ENCODE data around the gene CYFIP1. TPM values are rescaled to one million over a fixed set of nuclear protein-coding genes. Genes with fewer than 3 reads are reported as not detected.

Gene CYFIP1
- total and polyA plus RNA-seq, 2 of the 13 experiments (the other 11 are each of a cell fraction or from before 2014, with no cell fraction given) = 38.1 to 58.3 TPM

DNA sequence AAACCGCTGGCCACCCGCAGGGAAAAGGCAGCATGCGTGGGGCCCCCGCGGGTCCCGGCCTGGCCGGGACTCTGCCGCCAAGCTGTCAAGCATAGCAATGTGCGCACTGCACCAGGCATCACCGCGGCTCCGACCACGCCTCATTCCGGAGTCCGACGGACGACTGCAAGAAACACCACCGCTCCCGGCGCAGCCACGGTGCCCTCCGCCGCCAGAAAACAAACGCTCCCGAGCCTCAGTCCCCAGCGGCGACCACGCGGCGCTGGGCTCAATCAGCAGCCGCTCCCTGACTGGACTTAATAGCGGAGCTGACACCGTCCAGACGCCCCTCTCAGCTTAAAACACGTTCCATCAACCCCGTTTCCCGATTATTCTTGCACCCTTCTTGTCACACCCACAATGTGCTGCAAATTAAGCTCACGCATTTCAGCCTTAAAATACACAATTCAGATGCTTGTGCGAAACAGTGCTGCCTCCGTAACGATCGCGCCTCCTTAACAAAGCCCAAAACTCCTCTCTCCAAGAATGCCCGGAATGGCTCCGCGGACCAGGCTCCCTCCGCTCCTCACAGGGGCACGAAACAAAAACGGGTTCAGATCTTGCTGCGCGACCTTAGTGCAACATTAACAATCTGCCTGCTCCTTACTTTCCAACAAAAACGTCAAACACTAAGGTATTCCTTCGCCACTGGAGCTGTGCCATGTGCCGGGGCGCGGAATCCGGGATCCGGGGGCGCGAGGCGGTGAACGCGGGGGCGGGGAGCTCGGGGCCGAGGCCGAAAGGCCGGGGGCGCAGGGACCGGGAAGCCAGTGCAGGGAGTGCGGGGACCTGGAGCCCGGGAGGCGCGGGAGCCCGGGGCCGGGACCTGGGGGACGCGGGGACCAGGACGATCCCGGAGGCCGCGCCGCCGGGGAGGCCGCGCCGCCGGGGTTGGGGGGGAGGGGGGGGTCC is 655 bp downstream of the CYFIP1 start (continued):
- TF ChIP-seq, protein P1, sequence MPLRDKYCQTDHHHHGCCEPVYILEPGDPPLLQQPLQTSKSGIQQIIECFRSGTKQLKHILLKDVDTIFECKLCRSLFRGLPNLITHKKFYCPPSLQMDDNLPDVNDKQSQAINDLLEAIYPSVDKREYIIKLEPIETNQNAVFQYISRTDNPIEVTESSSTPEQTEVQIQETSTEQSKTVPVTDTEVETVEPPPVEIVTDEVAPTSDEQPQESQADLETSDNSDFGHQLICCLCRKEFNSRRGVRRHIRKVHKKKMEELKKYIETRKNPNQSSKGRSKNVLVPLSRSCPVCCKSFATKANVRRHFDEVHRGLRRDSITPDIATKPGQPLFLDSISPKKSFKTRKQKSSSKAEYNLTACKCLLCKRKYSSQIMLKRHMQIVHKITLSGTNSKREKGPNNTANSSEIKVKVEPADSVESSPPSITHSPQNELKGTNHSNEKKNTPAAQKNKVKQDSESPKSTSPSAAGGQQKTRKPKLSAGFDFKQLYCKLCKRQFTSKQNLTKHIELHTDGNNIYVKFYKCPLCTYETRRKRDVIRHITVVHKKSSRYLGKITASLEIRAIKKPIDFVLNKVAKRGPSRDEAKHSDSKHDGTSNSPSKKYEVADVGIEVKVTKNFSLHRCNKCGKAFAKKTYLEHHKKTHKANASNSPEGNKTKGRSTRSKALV (CRISPR knock-in tag; IDR thresholded peaks at IDR 0.05) = peak; percentile 81; the same call in 1 of the 2 replicates
- TF ChIP-seq, protein P2, sequence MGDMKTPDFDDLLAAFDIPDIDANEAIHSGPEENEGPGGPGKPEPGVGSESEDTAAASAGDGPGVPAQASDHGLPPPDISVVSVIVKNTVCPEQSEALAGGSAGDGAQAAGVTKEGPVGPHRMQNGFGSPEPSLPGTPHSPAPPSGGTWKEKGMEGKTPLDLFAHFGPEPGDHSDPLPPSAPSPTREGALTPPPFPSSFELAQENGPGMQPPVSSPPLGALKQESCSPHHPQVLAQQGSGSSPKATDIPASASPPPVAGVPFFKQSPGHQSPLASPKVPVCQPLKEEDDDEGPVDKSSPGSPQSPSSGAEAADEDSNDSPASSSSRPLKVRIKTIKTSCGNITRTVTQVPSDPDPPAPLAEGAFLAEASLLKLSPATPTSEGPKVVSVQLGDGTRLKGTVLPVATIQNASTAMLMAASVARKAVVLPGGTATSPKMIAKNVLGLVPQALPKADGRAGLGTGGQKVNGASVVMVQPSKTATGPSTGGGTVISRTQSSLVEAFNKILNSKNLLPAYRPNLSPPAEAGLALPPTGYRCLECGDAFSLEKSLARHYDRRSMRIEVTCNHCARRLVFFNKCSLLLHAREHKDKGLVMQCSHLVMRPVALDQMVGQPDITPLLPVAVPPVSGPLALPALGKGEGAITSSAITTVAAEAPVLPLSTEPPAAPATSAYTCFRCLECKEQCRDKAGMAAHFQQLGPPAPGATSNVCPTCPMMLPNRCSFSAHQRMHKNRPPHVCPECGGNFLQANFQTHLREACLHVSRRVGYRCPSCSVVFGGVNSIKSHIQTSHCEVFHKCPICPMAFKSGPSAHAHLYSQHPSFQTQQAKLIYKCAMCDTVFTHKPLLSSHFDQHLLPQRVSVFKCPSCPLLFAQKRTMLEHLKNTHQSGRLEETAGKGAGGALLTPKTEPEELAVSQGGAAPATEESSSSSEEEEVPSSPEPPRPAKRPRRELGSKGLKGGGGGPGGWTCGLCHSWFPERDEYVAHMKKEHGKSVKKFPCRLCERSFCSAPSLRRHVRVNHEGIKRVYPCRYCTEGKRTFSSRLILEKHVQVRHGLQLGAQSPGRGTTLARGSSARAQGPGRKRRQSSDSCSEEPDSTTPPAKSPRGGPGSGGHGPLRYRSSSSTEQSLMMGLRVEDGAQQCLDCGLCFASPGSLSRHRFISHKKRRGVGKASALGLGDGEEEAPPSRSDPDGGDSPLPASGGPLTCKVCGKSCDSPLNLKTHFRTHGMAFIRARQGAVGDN (CRISPR knock-in tag; IDR thresholded peaks at IDR 0.05) = peak; percentile 85
- 0 out of 2 replicates have a peak, but pooled peaks have one; percentile 41 for TF ChIP-seq SP5 (CRISPR knock-in tag; IDR thresholded peaks at IDR 0.05; ENCODE audit: borderline replicate concordance, low read depth)
- no peak for TF ChIP-seq SKI (IDR thresholded peaks at IDR 0.05; ENCODE audit: partially characterized antibody)
- TF ChIP-seq SIN3A (IDR thresholded peaks at IDR 0.05; ENCODE audit: borderline replicate concordance, low read depth, low read length) = peak; percentile 61; the same call in 1 of the 2 replicates
- TF ChIP-seq TEAD2 (CRISPR knock-in tag; IDR thresholded peaks at IDR 0.05) = no peak
- TF ChIP-seq HOXD1 (CRISPR knock-in tag; IDR thresholded peaks at IDR 0.05) = 0 out of 2 replicates have a peak, but pooled peaks have one; percentile 16
- no peak for TF ChIP-seq CBX1 (IDR thresholded peaks at IDR 0.05; ENCODE audit: low read depth)
- TF ChIP-seq JUND (CRISPR knock-in tag; IDR thresholded peaks at IDR 0.05) = no peak
- peak; percentile 17; the same call in 1 of the 2 replicates for TF ChIP-seq PITX1 (CRISPR knock-in tag; IDR thresholded peaks at IDR 0.05)
- TF ChIP-seq, protein P3, sequence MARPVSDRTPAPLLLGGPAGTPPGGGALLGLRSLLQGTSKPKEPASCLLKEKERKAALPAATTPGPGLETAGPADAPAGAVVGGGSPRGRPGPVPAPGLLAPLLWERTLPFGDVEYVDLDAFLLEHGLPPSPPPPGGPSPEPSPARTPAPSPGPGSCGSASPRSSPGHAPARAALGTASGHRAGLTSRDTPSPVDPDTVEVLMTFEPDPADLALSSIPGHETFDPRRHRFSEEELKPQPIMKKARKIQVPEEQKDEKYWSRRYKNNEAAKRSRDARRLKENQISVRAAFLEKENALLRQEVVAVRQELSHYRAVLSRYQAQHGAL (CRISPR knock-in tag; IDR thresholded peaks at IDR 0.05; ENCODE audit: not compliant biosample characterization) = peak; percentile 22
- peak; percentile 64; the same call in 1 of the 2 replicates for TF ChIP-seq PHF21A (CRISPR knock-in tag; IDR thresholded peaks at IDR 0.05)
- TF ChIP-seq, protein P4, sequence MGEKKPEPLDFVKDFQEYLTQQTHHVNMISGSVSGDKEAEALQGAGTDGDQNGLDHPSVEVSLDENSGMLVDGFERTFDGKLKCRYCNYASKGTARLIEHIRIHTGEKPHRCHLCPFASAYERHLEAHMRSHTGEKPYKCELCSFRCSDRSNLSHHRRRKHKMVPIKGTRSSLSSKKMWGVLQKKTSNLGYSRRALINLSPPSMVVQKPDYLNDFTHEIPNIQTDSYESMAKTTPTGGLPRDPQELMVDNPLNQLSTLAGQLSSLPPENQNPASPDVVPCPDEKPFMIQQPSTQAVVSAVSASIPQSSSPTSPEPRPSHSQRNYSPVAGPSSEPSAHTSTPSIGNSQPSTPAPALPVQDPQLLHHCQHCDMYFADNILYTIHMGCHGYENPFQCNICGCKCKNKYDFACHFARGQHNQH (CRISPR knock-in tag; IDR thresholded peaks at IDR 0.05) = 0 out of 2 replicates have a peak, but pooled peaks have one; percentile 36
- no peak for TF ChIP-seq ZNF598 (CRISPR knock-in tag; IDR thresholded peaks at IDR 0.05; ENCODE audit: borderline replicate concordance)
- TF ChIP-seq, protein P5, sequence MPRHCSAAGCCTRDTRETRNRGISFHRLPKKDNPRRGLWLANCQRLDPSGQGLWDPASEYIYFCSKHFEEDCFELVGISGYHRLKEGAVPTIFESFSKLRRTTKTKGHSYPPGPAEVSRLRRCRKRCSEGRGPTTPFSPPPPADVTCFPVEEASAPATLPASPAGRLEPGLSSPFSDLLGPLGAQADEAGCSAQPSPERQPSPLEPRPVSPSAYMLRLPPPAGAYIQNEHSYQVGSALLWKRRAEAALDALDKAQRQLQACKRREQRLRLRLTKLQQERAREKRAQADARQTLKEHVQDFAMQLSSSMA (CRISPR knock-in tag; IDR thresholded peaks at IDR 0.05) = peak; percentile 58; the same call in 1 of the 2 replicates
- TF ChIP-seq, protein P6, sequence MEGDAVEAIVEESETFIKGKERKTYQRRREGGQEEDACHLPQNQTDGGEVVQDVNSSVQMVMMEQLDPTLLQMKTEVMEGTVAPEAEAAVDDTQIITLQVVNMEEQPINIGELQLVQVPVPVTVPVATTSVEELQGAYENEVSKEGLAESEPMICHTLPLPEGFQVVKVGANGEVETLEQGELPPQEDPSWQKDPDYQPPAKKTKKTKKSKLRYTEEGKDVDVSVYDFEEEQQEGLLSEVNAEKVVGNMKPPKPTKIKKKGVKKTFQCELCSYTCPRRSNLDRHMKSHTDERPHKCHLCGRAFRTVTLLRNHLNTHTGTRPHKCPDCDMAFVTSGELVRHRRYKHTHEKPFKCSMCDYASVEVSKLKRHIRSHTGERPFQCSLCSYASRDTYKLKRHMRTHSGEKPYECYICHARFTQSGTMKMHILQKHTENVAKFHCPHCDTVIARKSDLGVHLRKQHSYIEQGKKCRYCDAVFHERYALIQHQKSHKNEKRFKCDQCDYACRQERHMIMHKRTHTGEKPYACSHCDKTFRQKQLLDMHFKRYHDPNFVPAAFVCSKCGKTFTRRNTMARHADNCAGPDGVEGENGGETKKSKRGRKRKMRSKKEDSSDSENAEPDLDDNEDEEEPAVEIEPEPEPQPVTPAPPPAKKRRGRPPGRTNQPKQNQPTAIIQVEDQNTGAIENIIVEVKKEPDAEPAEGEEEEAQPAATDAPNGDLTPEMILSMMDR (CRISPR knock-in tag; IDR thresholded peaks at IDR 0.05) = peak; percentile 21; the same call in 1 of the 2 replicates
- 0 out of 2 replicates have a peak, but pooled peaks have one; percentile 20 for TF ChIP-seq HOXA3 (CRISPR knock-in tag; IDR thresholded peaks at IDR 0.05)
